ENCODE measurements around the gene C1QTNF9.
"Not testable (repeated sequence)": the region's sequence is repeated elsewhere in the genome, so short reads cannot be mapped to it uniquely, and the experiment has no call there.

DNA sequence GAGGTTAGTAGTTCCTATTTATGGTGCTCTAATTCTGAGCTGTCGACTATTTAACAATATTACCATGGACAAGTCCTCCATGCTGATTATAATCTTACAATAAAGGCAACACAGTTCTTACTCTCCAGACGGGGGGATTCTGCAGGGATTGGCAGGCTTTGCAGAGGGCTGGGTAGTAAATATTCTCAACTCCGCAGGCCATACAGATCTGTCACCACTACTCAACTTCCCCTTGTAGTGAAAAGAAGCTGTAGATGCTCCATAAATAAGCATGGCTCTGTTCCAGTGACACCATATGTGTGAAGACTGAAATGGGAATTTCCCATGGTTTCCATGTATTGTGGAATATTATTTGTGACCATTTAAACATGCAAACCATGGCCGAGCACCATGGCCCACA, 9.5 kb downstream of the C1QTNF9 start:
- TF ChIP-seq, protein P1, sequence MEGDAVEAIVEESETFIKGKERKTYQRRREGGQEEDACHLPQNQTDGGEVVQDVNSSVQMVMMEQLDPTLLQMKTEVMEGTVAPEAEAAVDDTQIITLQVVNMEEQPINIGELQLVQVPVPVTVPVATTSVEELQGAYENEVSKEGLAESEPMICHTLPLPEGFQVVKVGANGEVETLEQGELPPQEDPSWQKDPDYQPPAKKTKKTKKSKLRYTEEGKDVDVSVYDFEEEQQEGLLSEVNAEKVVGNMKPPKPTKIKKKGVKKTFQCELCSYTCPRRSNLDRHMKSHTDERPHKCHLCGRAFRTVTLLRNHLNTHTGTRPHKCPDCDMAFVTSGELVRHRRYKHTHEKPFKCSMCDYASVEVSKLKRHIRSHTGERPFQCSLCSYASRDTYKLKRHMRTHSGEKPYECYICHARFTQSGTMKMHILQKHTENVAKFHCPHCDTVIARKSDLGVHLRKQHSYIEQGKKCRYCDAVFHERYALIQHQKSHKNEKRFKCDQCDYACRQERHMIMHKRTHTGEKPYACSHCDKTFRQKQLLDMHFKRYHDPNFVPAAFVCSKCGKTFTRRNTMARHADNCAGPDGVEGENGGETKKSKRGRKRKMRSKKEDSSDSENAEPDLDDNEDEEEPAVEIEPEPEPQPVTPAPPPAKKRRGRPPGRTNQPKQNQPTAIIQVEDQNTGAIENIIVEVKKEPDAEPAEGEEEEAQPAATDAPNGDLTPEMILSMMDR (IDR thresholded peaks at IDR 0.05) = not testable (repeated sequence)
- TF ChIP-seq POLR2A (IDR thresholded peaks at IDR 0.05) = not testable (repeated sequence)
